Thyroid gland (tissue), 4 donors: ENCODE results near the gene CBFA2T2.

Experiments used
- CTCF ChIP-seq, 6 experiments: fragments of 200-600 bp in 3 of 6; fragments of 450-650 bp in 3 of 6; sonication (generic) in 3 of 6; IDR thresholded peaks; one replicate each; pipeline ENCODE4 v1.5.1; 2016 to 2019; ENCODE audit warnings: antibody characterized with exemption in 6 of 6, mild to moderate bottlenecking in 2 of 6, inconsistent platforms in 1 of 6, moderate library complexity in 1 of 6
- POLR2A ChIP-seq, 2 donors: fragments of 450-650 bp; IDR thresholded peaks; one replicate each; pipeline ENCODE4 v1.6.1; 2017; ENCODE audit warnings: antibody characterized with exemption in 2 of 2, mild to moderate bottlenecking in 2 of 2, moderate library complexity in 1 of 2

- TF ChIP-seq CTCF (IDR thresholded peaks at IDR 0.05) (no peak), POLR2A (IDR thresholded peaks at IDR 0.05) (no peak)
These were observed 172.3 kb downstream of the CBFA2T2 start, which contains the start of gene C20orf144 for GRCh38 chr20:33662172-33662571.
